Stimulated activated CD4-positive, alpha-beta T cell treated with anti-CD3 and anti-CD28 coated beads, Interleukin-4, amount 100 ng/mL, for 48 hours (primary cell): ENCODE data around the gene RCC2.
A peak's percentile ranks its signal among the peaks of the same experiment; 100 is the strongest.
"Not testable (repeated sequence)": the region's sequence is repeated elsewhere in the genome, so short reads cannot be mapped to it uniquely, and the experiment has no call there.

Experiments used
- DNase-seq, 2 donors: peaks; one replicate each; pipeline ENCODE4 v3.0.0-alpha.2; 2020; ENCODE audit warnings: low read depth in 2 of 2

RCC2 gene

DNA sequence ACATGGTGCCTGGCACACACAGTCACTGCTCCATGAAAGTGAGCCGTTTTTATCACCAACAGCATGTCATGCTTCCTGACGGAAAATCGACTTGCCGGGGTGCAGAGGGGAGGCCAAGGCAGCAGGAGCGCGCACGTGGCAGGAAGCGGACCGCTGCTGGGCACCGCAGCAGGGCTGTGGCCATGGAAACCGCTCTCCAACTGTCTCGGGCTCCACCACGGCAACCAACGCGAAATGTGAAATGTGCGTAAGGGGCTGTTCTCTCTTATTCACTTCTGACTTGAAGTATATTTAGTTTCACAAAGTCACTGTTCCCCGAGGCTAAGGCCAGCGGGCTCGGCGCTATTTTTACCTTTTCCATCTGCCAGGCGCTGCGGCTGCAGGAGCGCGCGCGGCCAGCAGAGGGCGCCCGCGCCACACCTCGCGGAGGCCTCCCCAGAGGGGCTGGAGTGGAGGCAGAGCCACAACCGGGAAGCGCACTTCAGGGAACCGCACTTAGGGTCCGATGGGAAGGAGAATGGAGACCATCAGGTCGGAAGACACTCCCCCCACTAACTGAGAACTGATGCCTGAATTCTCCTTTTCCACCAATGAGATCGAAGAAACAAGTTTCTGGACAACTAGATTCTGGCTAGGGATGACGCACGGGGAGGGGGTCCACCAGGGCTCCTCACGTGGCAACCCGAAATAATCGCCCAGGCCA is 19.7 kb downstream of the RCC2 start:
- DNase-seq: peak; percentile 32 to 56

DNA sequence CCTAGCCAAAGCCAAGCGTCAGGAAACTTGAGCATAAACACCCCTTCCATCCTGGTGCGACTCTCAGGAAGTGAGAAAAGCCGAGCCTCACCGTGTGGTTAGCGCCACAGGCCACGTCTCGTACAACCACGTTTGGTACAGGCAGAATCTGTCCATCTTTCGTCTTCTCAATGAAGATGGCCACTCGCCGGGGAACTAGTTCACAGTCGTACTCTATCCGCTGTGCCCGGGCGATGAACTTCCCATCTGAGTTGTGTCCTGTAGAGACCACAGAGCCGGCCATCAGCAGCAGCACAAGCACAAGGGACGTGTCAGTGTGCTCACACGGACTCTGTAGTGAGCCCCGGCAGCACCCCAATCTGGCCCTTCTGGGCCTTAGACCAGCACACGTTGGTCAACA is 23.1 kb downstream of the RCC2 start:
- no peak for DNase-seq

DNA sequence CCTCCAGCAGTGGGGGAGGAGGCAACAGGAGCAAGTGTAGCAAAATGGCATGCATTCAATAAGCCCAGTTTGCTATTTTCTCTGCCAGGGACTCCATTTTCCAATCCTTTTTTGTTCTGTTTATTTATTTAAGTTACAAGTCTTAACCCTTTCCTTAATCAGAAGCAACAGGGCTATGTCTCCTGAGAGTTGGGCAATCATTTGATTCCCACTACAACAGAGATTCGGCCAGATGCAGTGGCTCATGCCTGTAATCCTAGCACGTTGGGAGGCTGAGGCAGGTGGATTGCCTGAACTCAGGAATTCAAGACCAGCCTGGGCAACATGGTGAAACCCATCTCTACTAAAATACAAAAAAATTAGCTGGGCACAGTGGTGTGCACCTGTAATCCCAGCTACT is 25.5 kb downstream of the RCC2 start:
- no peak for DNase-seq

DNA sequence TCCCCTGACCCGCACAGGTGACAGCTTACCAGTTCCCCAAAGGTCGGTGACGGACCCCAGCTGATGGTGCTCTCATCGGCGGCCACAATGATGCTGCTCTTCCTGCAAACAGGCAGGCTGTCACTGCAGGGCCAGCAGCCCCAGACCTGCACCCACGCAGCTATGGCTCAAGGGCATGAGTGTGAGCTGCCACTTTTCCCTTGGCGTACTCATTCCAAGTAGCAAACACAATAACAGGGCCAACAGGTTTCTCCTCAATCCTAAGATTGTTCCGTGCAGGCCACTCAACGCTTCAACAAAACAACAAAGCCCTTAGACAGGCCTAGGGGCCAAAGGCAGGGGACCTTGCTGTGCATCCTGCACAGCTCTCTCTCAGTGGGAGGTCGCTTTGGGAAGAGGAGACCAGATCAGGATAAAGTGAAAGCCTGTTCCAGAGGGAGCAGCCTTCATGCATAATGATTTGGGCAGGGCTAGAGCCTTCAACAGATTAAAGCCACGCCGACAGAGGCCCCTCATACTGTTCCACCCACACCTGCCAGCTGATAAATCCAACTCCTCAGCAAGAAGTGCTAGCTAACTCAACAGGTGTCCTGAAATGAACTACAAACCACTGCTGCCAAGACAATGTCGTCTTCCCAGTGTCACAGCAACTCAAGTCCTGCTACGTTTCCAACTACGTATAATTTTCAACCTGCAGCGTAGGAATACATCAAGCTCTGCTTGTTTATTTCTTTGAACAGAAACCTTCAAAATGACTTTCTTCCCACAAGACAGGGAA is 27.2 kb downstream of the RCC2 start:
- no peak for DNase-seq

DNA sequence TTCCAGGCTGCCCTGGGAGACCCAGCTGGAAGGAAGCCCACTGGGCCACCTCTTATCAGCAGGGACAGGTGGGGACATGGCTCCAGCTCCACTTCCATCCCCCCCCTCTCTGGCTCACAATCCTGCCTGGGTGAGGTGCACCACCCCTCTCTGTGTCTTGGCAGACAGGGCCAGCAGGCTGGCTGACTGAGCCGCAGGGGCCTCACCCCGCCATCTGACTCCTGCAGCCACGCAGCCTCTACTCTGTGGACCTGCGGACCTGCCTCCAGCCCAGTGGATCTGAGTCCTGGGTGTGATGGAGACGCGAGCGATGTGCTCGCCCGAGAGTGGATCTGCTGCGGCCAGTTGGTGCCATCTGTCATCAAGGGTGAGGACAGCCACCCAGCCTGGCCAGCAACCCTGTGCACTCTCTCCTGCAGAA is 30.1 kb downstream of the RCC2 start:
- DNase-seq: no peak

DNA sequence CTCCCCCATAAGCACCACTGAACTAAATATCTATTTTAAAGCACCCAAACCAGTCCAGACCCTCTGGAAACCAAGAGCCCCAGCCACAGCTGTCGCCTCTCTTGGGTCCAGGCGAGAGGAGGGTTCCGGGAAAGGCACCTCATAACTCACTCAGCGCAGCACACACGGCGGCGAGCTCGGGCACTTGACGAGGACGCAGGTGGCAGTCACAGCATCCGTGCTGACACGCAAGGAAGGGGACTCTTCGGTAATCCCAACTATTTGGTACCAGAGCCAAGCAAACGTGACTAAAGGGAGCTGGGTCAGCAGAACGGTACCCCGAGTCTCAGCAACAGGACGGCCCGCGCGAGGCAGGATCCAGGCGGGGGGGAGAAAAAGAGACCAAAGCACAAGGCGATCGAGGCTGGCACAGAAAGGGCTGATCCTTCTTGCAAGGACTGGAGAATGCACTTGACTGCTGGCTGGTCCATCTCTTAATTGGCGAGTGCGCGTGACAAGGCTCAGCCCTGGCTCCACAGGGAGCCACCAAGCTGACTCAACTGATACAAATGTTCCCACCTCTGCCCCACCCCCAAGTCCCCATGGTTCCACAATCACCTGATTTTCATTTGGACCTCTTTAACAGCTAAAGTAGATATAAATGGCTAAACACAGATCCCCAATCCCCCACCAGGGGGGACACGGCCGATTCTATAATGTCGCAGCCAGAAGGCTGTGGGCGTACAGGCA is 31.5 kb downstream of the RCC2 start:
- DNase-seq: not testable (repeated sequence)

DNA sequence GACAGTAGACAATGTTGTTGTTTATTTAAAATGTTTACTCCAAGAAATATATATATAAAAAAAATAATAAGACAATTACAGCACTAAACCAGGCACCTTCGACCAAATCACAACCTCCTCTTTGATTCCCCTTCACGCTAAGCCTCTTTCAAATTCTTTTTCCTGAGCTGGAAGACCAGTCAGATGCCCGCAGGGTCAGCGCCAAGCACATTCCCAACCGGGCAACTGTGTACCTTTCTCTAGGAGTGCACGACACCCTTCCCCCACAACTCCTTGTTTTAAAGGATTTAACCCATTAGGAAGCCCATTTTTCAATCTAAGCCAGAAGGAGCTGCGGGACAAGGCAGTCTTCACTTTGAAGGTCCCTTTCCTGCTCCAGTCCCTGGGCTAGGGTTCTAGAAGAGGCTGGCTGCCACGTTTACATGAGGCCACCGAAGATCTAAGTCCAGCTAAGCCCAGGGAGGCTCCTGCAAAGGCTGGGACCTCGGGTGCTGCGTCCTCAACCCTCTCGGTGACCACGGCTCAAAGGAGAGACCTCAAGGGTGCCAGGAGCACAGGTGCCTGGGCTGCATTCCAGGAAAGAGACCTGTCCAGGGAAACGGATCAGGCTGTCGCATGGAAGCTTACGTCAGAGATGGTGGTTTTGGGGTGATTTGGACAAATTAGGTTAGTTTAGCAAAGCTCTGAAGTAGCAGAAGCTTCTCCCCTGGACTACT is 32.6 kb downstream of the RCC2 start:
- not testable (repeated sequence) for DNase-seq

DNA sequence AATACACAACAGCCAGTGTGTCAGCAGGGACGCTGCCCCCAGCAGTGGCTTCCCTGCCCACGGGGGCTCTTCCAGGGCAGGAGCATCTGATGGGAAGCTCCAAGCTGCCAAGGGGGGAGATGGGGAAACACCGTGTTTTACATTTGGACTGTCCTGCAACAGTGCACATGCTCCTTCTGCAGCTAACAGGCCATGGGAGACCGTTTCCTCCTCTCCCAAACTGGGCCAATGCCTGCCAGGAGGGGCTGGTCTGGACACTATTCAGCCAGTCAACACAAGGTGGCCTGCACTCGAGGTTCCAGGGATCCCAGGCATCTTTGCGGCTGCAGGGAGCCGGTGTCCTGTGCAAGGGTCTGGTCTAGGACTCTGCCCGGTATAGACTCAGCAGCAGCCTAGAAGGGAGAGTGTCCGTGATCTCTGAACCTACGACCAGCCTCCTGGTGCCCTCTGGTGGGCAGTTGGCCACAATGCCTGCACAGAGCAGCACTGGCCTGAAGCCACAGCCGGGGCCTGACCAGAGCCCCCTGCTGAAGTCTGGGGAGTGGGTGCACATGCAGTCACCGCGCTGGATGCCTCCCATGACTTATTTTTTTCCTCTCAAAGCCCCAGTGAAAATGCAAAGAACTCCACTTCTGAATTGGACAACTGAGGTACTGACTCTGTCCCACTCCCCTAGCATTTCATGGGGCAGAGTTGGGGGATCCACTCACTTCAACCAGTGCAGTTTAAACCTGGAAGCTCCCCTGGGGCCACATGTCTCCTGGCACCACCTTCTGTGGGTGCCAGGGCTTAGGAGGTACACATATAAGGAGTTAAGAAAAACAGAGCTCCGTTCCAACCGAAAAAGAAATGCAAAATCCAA is 33.3 kb downstream of the RCC2 start:
- peak; percentile 26 to 33 for DNase-seq

DNA sequence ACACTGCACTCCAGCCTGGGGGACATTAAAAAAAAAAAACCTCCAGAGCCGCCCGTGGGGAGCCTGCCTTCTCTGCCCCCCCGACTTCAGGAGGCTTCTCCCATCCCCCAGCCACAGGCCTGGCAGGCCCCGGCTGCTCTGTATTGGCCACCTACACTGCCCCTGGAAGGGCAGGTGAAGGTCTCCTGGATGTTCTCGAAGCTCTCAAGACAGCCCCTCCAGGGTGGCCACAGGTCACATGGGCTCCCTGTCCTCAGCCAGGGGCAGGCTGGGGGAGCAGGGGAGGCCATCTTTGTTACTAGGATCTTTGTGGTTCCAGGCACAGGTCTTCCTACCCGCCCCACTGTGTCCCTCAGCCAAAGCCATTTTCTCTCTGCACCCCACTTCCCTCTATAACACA is 34.7 kb downstream of the RCC2 start:
- no peak for DNase-seq

DNA sequence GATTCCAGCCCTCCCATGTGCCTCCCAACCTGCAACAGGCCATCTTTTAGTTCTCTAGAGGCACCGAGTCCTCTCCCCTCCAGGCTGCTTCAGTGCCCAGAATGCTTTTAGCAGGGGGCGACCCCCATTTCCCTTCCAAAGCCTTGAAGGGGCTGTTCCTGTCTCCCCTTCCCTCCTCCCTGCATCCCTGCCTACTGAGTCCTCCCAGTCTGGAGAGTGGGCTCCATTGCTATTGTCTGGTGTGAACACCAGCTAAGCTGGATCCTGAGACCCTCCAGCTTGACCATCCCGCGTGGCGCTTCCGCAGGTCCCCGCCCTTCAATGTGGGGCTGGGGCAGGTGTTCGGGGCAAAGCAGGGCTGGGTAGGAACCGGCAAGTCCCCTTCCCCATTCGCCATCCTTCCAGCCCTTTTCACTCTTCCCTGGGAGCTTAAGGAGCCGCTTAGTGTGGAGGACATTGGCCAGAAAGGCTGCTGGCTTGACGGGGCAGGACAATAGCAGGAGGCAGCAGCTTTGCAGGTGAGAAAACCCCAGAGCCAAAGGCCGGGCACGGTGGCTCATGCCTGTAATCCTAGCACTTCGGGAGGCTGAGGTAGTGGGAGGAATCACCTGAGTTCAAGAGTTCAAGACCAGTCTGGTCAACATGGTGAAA is 35.3 kb downstream of the RCC2 start:
- no peak for DNase-seq

DNA sequence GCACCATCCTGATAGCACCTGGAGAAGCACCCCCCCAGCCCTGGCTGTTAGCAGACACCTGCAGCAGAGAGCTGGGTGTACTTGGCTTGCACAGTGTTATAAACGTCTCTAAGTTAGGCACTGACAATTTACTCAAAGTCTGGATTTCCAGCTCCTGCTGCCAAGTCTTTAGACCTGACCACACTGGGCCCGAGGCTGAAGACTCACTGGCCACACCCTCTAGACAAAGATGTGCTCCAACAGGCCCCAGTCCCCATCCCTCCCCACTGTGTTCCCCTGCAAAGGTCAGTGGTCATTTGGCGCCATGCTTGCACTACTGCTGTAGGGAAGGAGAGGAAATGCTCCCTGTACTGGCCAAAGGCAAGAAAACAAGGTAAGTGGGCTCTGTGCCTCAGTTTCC is 36.4 kb downstream of the RCC2 start:
- no peak for DNase-seq

DNA sequence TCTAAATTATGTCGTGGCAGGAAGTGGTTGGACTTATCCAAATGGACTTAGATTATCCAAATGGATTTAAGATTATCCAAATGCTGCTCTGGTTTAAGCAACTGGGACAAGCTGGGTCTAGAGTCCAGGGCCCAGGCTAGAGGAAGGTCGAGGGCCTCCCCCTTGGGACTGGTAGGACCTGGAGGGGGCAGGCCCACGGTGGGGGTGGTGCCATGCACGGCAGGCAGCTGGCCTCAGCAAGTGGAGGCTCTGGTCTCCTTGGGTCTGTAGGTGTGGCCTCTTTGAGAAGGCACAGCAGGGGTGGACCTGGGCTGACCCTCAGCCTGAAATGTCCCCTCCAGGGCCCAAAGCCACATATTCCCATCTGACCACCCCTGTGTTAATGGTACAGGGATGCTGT is 37.6 kb downstream of the RCC2 start:
- DNase-seq: no peak

DNA sequence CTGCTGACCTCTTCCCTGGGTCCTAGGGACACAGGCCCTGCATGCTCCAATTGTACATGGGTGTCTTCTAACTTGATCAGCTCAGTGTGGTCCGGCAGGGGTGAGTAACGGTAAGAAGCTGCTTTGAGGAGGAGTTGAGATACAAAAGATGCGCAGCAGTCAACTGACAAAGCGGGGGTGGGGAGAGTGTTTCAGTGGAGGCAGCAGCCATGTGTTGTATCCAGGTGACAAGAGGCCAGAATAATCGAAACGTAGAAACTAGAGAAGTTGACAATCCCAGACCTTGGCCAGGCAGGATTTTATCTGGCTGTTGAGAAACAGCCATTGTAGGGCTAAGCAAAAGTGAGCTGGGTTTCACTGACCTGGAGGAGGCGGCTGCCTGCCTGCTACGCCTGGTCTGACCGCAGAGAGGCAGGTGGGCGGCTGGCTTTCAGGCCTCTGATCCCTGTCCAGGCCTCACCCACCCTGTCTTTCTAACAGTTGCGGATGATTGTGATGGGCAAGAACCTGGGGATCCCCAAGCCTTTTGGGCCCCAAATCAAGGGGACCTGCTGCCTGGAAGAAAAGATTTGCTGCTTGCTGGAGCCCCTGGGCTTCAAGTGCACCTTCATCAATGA is 38.6 kb downstream of the RCC2 start:
- DNase-seq: no peak

DNA sequence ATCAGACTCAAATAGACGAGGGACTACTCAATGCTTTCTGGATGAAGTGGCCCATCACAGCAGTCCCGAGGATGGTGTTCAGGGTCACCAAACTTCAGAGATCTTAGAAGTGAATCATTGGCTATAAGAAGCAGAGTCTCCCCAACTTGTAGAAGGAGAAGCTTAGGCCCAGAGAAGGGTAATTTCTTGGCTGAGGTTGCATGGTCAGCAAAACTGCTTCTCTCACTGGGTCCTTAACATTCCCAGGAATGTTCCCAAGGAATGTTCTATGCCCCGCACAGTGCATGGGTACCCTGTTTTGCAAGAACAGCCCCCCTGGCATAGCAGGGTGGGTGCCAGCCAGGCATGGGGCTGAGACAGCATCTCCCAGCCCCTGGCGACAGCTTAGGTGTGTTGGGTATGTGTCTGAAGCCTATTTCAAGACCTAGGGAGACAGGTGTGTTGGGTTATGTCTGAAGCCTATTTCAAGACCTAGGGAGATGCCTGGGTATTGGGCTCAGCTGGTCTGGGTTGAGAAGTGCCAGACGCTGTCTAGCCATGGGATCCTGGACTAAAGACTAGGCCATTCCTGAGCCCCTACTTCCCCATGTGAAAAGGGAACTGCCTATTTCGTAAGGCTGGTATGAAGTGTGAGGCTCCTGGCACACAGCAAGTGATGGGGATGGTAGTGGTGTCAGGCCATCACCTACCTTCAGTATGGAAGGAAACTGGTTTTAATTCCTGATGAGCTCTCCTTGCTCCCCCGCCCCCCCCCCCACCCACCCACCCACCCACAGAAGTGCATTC is 41.4 kb downstream of the RCC2 start:
- DNase-seq: no peak

DNA sequence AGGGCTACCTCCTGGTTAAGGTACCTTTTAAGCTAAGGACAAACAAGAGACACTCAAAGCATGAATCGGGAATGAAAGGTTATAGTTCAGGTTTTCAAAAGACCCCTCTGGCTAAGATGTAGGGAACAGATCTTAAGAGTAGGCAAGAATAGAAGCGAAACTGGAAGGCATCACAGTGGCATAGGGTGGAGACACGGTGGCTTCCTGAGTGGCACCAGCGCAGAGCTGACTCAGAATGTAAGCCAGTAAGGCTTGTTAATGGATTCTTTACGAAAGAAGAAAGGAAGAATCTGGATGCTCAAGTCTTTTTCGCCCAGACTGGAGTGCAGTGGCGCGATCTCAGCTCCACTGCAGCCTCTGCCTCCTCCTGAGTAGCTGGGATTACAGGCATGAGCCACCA is 46.2 kb downstream of the RCC2 start:
- DNase-seq: no peak

DNA sequence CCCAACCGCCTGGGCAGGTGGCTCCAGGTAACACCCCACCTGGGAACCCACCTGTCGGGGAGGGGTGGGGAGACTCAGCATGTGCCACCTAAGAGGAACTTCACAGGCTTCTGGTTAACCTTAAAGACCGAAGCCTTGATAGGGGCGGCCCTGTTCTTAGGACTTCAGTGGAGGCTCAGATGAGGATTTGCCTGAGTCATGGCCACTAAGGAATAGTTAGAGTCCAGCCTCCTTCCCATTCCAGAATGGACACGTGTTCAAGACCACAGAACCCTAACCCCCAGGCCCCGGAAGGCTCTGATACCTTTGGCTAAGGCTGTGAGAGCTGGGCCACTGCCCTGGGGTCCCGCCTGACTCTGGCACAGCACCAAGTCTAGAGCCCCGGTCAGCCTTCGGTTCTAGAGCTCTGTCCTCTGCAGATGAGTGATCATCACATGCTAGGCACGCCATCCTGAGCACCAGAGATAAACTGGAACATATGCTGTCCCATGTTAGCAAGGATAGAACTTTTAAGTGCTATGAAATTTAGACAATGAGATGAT is 47.2 kb downstream of the RCC2 start:
- no peak for DNase-seq

DNA sequence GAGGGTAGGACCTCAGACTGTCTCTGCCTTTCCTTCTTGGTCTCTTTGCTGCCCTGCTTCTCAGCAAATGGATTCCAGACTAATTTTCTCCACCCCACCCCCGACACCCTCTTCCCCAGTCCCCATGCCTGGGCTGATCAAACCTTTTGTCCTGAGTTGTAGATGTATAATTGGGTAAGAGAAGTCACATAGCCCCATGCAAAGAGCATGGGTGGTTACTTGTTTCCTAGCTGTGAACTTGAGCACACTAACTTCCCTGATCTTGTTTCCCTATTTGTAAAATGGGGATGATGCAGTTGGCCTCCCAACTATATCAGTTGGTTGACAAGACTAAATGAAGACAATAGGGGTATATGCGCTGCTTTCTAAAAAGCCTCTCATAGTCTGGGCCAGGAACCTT is 58.3 kb downstream of the RCC2 start:
- no peak for DNase-seq

DNA sequence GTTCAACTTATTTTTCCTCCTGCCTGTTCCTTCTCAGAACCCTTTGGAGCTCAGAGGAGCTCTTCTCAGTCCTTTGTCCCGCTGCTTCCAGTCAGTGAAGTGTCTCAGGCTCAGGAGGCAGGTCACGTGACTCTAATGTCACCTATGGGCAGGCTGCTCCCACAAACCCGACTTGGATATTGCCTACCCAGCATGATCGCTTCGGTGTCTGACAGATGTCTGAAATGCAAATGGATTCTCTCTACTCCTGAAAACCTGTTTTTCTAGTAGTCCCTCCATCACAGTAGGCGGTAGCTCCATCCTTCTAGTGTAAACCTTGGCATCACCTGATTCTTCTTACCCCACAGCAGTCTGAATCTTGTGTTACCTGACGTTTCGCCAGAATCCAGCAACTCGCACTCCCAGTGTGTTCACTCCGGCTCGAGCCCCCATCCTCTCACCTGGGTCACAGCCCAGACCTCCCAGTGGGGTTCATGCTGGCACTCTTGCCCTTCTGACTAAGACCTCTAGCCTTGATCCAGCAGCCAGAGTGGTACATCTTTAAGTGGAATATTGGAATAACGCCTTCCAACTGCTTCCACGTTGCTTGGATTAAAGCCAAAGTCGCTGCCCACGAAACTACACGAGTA is 62.0 kb downstream of the RCC2 start:
- no peak for DNase-seq

DNA sequence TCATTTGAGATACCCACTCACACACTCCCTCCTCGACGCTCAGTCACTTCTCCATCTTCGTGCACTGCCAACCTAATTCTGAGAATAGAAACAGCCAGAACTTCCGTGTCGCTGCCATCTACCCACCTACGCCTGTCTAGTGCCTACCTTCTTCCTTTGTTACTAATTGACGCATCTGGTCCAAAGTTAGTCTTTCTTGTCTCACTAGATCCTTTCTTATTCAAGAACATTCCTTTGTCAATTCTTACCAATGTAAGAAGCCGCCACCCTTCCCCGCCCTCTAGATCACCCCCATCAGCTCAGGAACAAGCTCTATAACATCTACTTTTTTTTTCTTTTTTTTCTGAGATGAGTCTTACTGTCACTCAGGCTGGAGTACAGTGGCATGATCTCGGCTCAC is 63.8 kb downstream of the RCC2 start:
- no peak for DNase-seq
